Measurements from ENCODE around the gene PYCR2.
A peak's percentile ranks its signal among the peaks of the same experiment; 100 is the strongest.

The PYCR2 gene

GRCh38 chr1:225928186-225929175 lies 4.4 kb upstream of the PYCR2 start:
- DNase-seq (ENCODE audit: low spot score), result no peak
- Histone ChIP-seq H3K79me1 (ENCODE audit: low read depth, low read length) (peaks cover 3% of the 10 kb centered on the region), H3K4me1 (ENCODE audit: control insufficient read depth in 2 of 2, insufficient read depth in 1 of 2, low read depth in 1 of 2, low read length in 2 of 2) (peaks cover 0 to 1% of the 10 kb centered on the region in 2 donors), H3K4me2 (ENCODE audit: insufficient read depth, low read length, poor library complexity, severe bottlenecking) (no peak overlapping the region), H2BK5ac (ENCODE audit: low read length) (no peak overlapping the region), H3K14ac (ENCODE audit: low read length) (no peak overlapping the region), H2BK15ac (ENCODE audit: low read length) (peak overlapping the region; percentile 6), H3K9ac (ENCODE audit: low read depth, low read length, poor library complexity) (no peak overlapping the region), H2AFZ (ENCODE audit: low read length) (peak overlapping the region; percentile 84), H3K27ac (replicated peaks; ENCODE audit: low read length) (no peak overlapping the region), H2BK120ac (ENCODE audit: low read depth, low read length) (no peak overlapping the region), H3K23ac (ENCODE audit: low read depth, low read length, poor library complexity) (peak overlapping the region; percentile 6), H4K91ac (ENCODE audit: low read depth, low read length, poor library complexity) (no peak overlapping the region), H3K27me3 (ENCODE audit: control insufficient read depth in 3 of 3, insufficient read depth in 3 of 3, low read depth in 1 of 3, low read length in 3 of 3) (no peaks in the 10 kb centered on the region), H3K9me3 (replicated peaks in 1 of 2; ENCODE audit: control insufficient read depth in 2 of 2, insufficient read depth in 1 of 2, low read depth in 1 of 2, low read length in 2 of 2) (no peaks in the 10 kb centered on the region), H3K18ac (ENCODE audit: low read length) (no peak overlapping the region), H2BK12ac (ENCODE audit: low read length) (no peak overlapping the region), H2AK5ac (ENCODE audit: low read depth, low read length) (no peak overlapping the region), H3K4ac (ENCODE audit: low read length) (no peak overlapping the region), H3K36me3 (replicated peaks in 1 of 2; ENCODE audit: control insufficient read depth in 2 of 2, insufficient read depth in 2 of 2, low read length in 2 of 2) (no peaks in the 10 kb centered on the region), H4K8ac (ENCODE audit: low read depth, low read length) (peak overlapping the region; percentile 5), H3K4me3 (ENCODE audit: low read length in 2 of 2) (peak overlapping the region in 1 of 2 donors; percentile 61)
- WGBS, 2 donors (ENCODE audit: extremely low coverage in 2 of 2, insufficient read length in 2 of 2, insufficient replicate concordance in 1 of 2), result no CpG with 5 or more reads among the region's 14 CpGs

- Histone ChIP-seq H3K4me2 (ENCODE audit: insufficient read depth, low read length, poor library complexity, severe bottlenecking) (no peak overlapping the region), H3K9ac (ENCODE audit: low read depth, low read length, poor library complexity) (no peak overlapping the region), H3K27me3 (ENCODE audit: control insufficient read depth in 3 of 3, insufficient read depth in 3 of 3, low read depth in 1 of 3, low read length in 3 of 3) (no peaks in the 10 kb centered on the region), H3K4ac (ENCODE audit: low read length) (no peak overlapping the region), H3K4me3 (ENCODE audit: low read length in 2 of 2) (no peak overlapping the region), H2BK120ac (ENCODE audit: low read depth, low read length) (no peak overlapping the region), H3K27ac (replicated peaks; ENCODE audit: low read length) (no peak overlapping the region), H3K4me1 (ENCODE audit: control insufficient read depth in 2 of 2, insufficient read depth in 1 of 2, low read depth in 1 of 2, low read length in 2 of 2) (peaks cover 3 to 4% of the 10 kb centered on the region in 2 donors), H4K91ac (ENCODE audit: low read depth, low read length, poor library complexity) (no peak overlapping the region), H3K14ac (ENCODE audit: low read length) (no peak overlapping the region), H4K8ac (ENCODE audit: low read depth, low read length) (no peak overlapping the region), H2AK5ac (ENCODE audit: low read depth, low read length) (no peak overlapping the region), H2BK15ac (ENCODE audit: low read length) (no peak overlapping the region), H2BK12ac (ENCODE audit: low read length) (no peak overlapping the region), H2BK5ac (ENCODE audit: low read length) (no peak overlapping the region), H3K23ac (ENCODE audit: low read depth, low read length, poor library complexity) (no peak overlapping the region), H3K36me3 (replicated peaks in 1 of 2; ENCODE audit: control insufficient read depth in 2 of 2, insufficient read depth in 2 of 2, low read length in 2 of 2) (peaks cover 8 to 13% of the 10 kb centered on the region in 2 donors), H3K18ac (ENCODE audit: low read length) (no peak overlapping the region), H3K79me1 (ENCODE audit: low read depth, low read length) (peaks cover 12% of the 10 kb centered on the region), H2AFZ (ENCODE audit: low read length) (peak overlapping the region; percentile 73), H3K9me3 (replicated peaks in 1 of 2; ENCODE audit: control insufficient read depth in 2 of 2, insufficient read depth in 1 of 2, low read depth in 1 of 2, low read length in 2 of 2) (no peaks in the 10 kb centered on the region)
- no CpG with 5 or more reads among the region's 3 CpGs for WGBS, 2 donors (ENCODE audit: extremely low coverage in 2 of 2, insufficient read length in 2 of 2, insufficient replicate concordance in 1 of 2)
- DNase-seq (ENCODE audit: low spot score), result no peak
Observed at GRCh38 chr1:225926551-225927113, 2.6 kb upstream of the PYCR2 start.

- Histone ChIP-seq H3K23ac (ENCODE audit: low read depth, low read length, poor library complexity) (peak overlapping the region; percentile 100), H3K14ac (ENCODE audit: low read length) (no peak overlapping the region), H3K9ac (ENCODE audit: low read depth, low read length, poor library complexity) (peak overlapping the region; percentile 97), H3K79me1 (ENCODE audit: low read depth, low read length) (peaks cover 15% of the 10 kb centered on the region), H2BK12ac (ENCODE audit: low read length) (no peak overlapping the region), H3K27ac (replicated peaks; ENCODE audit: low read length) (peak overlapping the region; percentile 92), H2AK5ac (ENCODE audit: low read depth, low read length) (peak overlapping the region; percentile 81), H3K27me3 (ENCODE audit: control insufficient read depth in 3 of 3, insufficient read depth in 3 of 3, low read depth in 1 of 3, low read length in 3 of 3) (no peaks in the 10 kb centered on the region), H3K9me3 (replicated peaks in 1 of 2; ENCODE audit: control insufficient read depth in 2 of 2, insufficient read depth in 1 of 2, low read depth in 1 of 2, low read length in 2 of 2) (no peaks in the 10 kb centered on the region), H2AFZ (ENCODE audit: low read length) (peak overlapping the region; percentile 94), H3K4me3 (ENCODE audit: low read length in 2 of 2) (peak overlapping the region; percentile 97 to 100), H2BK5ac (ENCODE audit: low read length) (peak overlapping the region; percentile 95), H3K18ac (ENCODE audit: low read length) (peak overlapping the region; percentile 98), H4K8ac (ENCODE audit: low read depth, low read length) (no peak overlapping the region), H3K4me2 (ENCODE audit: insufficient read depth, low read length, poor library complexity, severe bottlenecking) (peak overlapping the region; percentile 83), H3K4me1 (ENCODE audit: control insufficient read depth in 2 of 2, insufficient read depth in 1 of 2, low read depth in 1 of 2, low read length in 2 of 2) (peaks cover 3% of the 10 kb centered on the region in 2 donors), H3K4ac (ENCODE audit: low read length) (no peak overlapping the region), H4K91ac (ENCODE audit: low read depth, low read length, poor library complexity) (no peak overlapping the region), H2BK120ac (ENCODE audit: low read depth, low read length) (peak overlapping the region; percentile 94), H3K36me3 (replicated peaks in 1 of 2; ENCODE audit: control insufficient read depth in 2 of 2, insufficient read depth in 2 of 2, low read length in 2 of 2) (peaks cover 25 to 43% of the 10 kb centered on the region in 2 donors), H2BK15ac (ENCODE audit: low read length) (peak overlapping the region; percentile 75)
- no peak for DNase-seq (ENCODE audit: low spot score)
- no CpG with 5 or more reads among the region's 8 CpGs for WGBS, 2 donors (ENCODE audit: extremely low coverage in 2 of 2, insufficient read length in 2 of 2, insufficient replicate concordance in 1 of 2)
Observed at GRCh38 chr1:225923381-225923691, 714 bp downstream of the PYCR2 start.
